HUES6 (cell line): ENCODE measurements around the gene SLAMF1.

ENCODE experiments used
- H3K27ac ChIP-seq: 2 replicates; pipeline ENCODE4 v1.7.0; 2013; ENCODE audit warnings: low read depth, mild to moderate bottlenecking, low read length, inconsistent platforms
- H3K27me3 ChIP-seq: 2 replicates; pipeline ENCODE4 v1.6.1; 2013; ENCODE audit warnings: low read length; ENCODE audit not compliant: control insufficient read depth, insufficient read depth
- H3K36me3 ChIP-seq: 2 replicates; pipeline ENCODE4 v1.6.1; 2013; ENCODE audit warnings: low read length; ENCODE audit not compliant: control insufficient read depth, insufficient read depth
- H3K4me1 ChIP-seq: 2 replicates; pipeline ENCODE4 v1.6.1; 2013; ENCODE audit warnings: low read length; ENCODE audit not compliant: control insufficient read depth, insufficient read depth
- H3K4me3 ChIP-seq: 2 replicates; pipeline ENCODE4 v1.5.1; 2013; ENCODE audit warnings: low read depth, low read length
- H3K9ac ChIP-seq: one replicate; pipeline ENCODE4 v1.6.1; 2013; ENCODE audit warnings: mild to moderate bottlenecking, low read length
- H3K9me3 ChIP-seq: 2 replicates; pipeline ENCODE4 v1.6.1; 2013; ENCODE audit warnings: low read depth, low read length; ENCODE audit not compliant: control insufficient read depth, insufficient read depth

SLAMF1 gene

GRCh38 chr1:160638540-160638857, 8.3 kb downstream of the SLAMF1 start:
- H3K4me1 ChIP-seq = peaks cover 19% of the 10 kb centered on the region; the same call in 1 of the 2 replicates
- H3K9ac ChIP-seq = no peak overlapping the region
- no peaks in the 10 kb centered on the region for H3K27me3 ChIP-seq
- no peak overlapping the region for H3K4me3 ChIP-seq
- H3K27ac ChIP-seq = no peak overlapping the region
- H3K9me3 ChIP-seq = no peaks in the 10 kb centered on the region
- no peaks in the 10 kb centered on the region for H3K36me3 ChIP-seq

DNA sequence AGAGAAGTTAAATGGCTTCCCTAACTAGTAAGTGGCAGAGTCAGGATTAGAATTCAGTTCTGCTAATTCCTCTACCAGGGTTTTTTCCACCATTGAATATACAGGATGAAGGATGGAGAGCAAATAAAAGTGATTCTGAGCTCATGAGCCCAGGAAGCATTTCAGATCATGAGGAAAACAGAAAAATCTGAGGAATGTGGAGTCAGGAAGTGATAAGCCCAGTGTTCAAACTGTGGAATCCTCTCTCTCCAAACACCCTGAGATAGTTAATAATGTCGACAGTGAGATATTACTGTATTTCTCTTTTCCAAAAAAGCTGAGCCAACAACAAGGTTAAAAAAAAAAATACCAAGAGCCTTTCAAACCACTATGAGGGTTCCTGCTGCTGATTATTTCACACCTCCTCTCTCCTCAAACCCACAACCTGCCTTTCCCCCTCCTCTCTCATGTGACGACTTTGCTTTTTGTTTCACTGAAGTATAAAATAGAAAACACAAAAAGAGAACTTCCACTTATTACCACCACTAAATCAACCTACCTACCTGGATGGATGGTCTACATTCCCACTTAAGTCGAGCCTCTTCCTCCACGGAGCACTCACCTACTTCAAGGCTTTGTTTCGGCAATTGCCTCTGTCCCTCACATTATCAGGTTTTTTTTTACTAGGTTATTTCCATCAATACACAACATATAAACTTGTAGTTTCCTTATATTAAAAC, 8.9 kb downstream of the SLAMF1 start:
- H3K9ac ChIP-seq = no peak overlapping the region
- H3K27ac ChIP-seq = peak overlapping the region; percentile 42; the same call in 1 of the 2 replicates
- H3K36me3 ChIP-seq = no peaks in the 10 kb centered on the region
- H3K4me1 ChIP-seq = peaks cover 19% of the 10 kb centered on the region; the same call in 1 of the 2 replicates
- H3K4me3 ChIP-seq = no peak overlapping the region
- no peaks in the 10 kb centered on the region for H3K27me3 ChIP-seq
- H3K9me3 ChIP-seq = no peaks in the 10 kb centered on the region

DNA sequence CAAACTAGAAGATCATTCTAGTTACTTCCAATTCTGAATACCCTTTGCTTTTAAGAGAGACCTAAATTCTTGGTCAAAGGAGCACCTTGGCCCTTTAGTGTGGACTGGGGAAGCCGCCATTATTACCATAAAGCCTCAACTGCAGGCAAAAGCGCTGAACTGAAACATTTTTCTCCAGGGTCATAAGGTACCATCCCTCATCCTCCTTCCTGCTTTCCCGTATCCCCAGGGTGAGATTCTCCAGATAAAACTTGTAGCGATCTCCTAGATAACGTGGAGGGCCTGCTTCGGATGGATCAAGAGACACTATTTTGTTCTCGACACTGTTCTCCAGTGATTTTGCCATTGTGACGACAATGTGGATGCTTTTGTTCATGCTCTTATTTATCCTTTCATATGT, 9.8 kb downstream of the SLAMF1 start:
- Histone ChIP-seq H3K9me3 (no peaks in the 10 kb centered on the region), H3K9ac (no peak overlapping the region), H3K27me3 (no peaks in the 10 kb centered on the region), H3K27ac (peak overlapping the region; percentile 42; the same call in 1 of the 2 replicates), H3K4me1 (peaks cover 19% of the 10 kb centered on the region; the same call in 1 of the 2 replicates), H3K4me3 (no peak overlapping the region), H3K36me3 (no peaks in the 10 kb centered on the region)

- H3K4me1 ChIP-seq = peaks cover 19% of the 10 kb centered on the region; the same call in 1 of the 2 replicates
- no peaks in the 10 kb centered on the region for H3K36me3 ChIP-seq
- no peak overlapping the region for H3K4me3 ChIP-seq
- H3K27me3 ChIP-seq = no peaks in the 10 kb centered on the region
- H3K9ac ChIP-seq = no peak overlapping the region
- peak overlapping the region; percentile 20; the same call in 1 of the 2 replicates for H3K27ac ChIP-seq
- no peaks in the 10 kb centered on the region for H3K9me3 ChIP-seq
Observed at GRCh38 chr1:160636547-160636946, 10.3 kb downstream of the SLAMF1 start.

- Histone ChIP-seq H3K4me3 (no peak overlapping the region), H3K27me3 (no peaks in the 10 kb centered on the region), H3K9ac (peak overlapping the region; percentile 34), H3K36me3 (no peaks in the 10 kb centered on the region), H3K9me3 (no peaks in the 10 kb centered on the region), H3K27ac (peak overlapping the region; percentile 24; the same call in 1 of the 2 replicates), H3K4me1 (peaks cover 20% of the 10 kb centered on the region; the same call in 1 of the 2 replicates)
Observed at GRCh38 chr1:160636076-160636475, 10.8 kb downstream of the SLAMF1 start.

- H3K9me3 ChIP-seq = no peaks in the 10 kb centered on the region
- H3K27ac ChIP-seq = no peak overlapping the region
- H3K4me3 ChIP-seq = no peak overlapping the region
- H3K9ac ChIP-seq = no peak overlapping the region
- H3K36me3 ChIP-seq = no peaks in the 10 kb centered on the region
- H3K4me1 ChIP-seq = peaks cover 29% of the 10 kb centered on the region
- no peaks in the 10 kb centered on the region for H3K27me3 ChIP-seq
Observed at GRCh38 chr1:160634543-160635491, 12.0 kb downstream of the SLAMF1 start.

DNA sequence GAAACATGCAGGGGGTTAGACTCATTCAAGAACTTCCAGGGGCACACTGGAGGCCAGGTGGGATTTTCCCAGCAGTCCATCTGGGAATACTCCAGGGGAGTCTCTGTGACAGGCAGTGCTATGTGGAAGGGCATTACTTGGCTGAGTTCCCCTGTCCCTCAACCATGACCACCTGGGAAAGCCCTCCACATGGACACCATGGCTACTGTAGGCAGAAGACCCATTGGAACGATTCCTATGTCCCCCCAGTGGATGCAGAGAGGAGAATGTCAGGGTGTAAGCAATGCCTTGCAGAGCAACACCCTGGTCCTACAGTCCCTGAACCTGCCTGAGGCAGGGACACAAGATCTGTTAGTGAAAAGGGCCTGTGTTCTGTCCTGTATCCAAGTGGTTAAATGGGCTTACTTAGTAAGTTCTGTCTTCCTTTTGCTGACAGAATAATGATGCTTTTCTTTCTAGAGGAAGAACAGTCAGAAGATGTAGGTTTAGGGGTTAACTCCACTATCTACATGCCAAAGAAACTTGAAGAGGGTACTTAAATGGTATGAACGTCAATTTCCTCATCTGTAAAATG, 13.4 kb downstream of the SLAMF1 start:
- H3K27me3 ChIP-seq = no peaks in the 10 kb centered on the region
- H3K9ac ChIP-seq = no peak overlapping the region
- H3K4me1 ChIP-seq = peaks cover 34% of the 10 kb centered on the region
- H3K9me3 ChIP-seq = no peaks in the 10 kb centered on the region
- H3K27ac ChIP-seq = no peak overlapping the region
- no peaks in the 10 kb centered on the region for H3K36me3 ChIP-seq
- no peak overlapping the region for H3K4me3 ChIP-seq

DNA sequence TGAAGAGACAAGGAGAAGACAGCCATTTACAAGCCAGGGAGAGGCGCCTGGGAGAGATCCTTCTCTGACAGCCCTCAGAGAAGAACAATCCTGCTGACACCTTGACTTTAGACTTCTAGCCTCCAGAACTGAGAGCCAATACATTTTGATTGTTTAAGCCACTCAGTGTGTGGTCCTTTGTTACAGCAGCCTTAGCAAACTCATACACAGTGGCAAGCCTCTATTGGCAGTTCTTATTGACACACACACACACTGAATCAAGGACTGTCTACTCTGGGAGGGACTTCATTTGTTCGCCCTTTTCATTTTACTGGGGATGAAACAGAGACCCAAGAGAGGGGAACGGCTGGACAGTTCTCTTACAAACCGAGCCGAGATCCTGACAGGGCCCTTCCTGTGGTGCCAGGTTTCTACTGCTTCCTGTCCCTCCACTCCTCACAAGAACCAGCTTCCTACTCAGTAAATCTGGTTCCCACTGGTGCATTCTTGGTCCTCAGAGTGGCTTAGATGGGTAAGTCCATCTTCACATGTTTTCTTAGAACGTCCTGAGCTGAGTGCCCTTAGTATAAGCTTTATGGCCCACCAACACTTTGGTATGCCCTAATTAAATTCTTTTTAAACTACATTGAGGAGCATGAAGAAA, 14.7 kb downstream of the SLAMF1 start:
- Histone ChIP-seq H3K36me3 (no peaks in the 10 kb centered on the region), H3K9ac (no peak overlapping the region), H3K27me3 (no peaks in the 10 kb centered on the region)

GRCh38 chr1:160630523-160631451, 16.1 kb downstream of the SLAMF1 start:
- H3K27me3 ChIP-seq = no peaks in the 10 kb centered on the region
- H3K9ac ChIP-seq = peak overlapping the region; percentile 52
- no peaks in the 10 kb centered on the region for H3K36me3 ChIP-seq
- no peaks in the 10 kb centered on the region for H3K9me3 ChIP-seq
- peaks cover 14% of the 10 kb centered on the region for H3K4me1 ChIP-seq
- peak overlapping the region; percentile 48; the same call in 1 of the 2 replicates for H3K27ac ChIP-seq
- no peak overlapping the region for H3K4me3 ChIP-seq

More for the DNA sequence above, 14.7 kb downstream of the SLAMF1 start:
- Histone ChIP-seq H3K4me1 (peaks cover 22% of the 10 kb centered on the region), H3K27ac (no peak overlapping the region), H3K4me3 (no peak overlapping the region), H3K9me3 (no peaks in the 10 kb centered on the region)
